GM12891 (cell line): ENCODE measurements around the gene PHACTR3.

Experiments
- POLR2A ChIP-seq: IDR thresholded peaks from 2 replicates; pipeline ENCODE4 v1.6.1; 2011; ENCODE audit warnings: low read depth, low read length, control low read depth
- POLR2AphosphoS5 ChIP-seq: IDR thresholded peaks from 2 replicates; pipeline ENCODE4 v1.6.1; 2011; ENCODE audit warnings: low read depth, low read length, control low read depth
- POU2F2 ChIP-seq: IDR thresholded peaks from 2 replicates; pipeline ENCODE4 v1.6.1; 2011; ENCODE audit warnings: low read depth, mild to moderate bottlenecking, control low read depth, low read length, moderate library complexity
- SPI1 ChIP-seq: IDR thresholded peaks from 2 replicates; pipeline ENCODE4 v1.6.1; 2011; ENCODE audit warnings: low read depth, low read length, control low read depth
- TAF1 ChIP-seq: IDR thresholded peaks from 2 replicates; pipeline ENCODE4 v1.6.1; 2011; ENCODE audit warnings: low read depth, low read length, control low read depth

- TF ChIP-seq POLR2AphosphoS5 (no peak), POLR2A (no peak), TAF1 (no peak), SPI1 (no peak), POU2F2 (no peak)
Observed at GRCh38 chr20:59605601-59606364, 1.4 kb downstream of the PHACTR3 start.
